HG02970 (cell line): ENCODE results near the gene ILK.

Source experiments
- ATAC-seq: cut with Tn5 transposase; IDR thresholded peaks from one replicate; pipeline ENCODE4 v1.9.1; 2021; ENCODE audit warnings: mild to moderate bottlenecking, moderate library complexity, moderate number of reproducible peaks; ENCODE audit not compliant: unreplicated experiment, low FRiP score

ILK gene

DNA sequence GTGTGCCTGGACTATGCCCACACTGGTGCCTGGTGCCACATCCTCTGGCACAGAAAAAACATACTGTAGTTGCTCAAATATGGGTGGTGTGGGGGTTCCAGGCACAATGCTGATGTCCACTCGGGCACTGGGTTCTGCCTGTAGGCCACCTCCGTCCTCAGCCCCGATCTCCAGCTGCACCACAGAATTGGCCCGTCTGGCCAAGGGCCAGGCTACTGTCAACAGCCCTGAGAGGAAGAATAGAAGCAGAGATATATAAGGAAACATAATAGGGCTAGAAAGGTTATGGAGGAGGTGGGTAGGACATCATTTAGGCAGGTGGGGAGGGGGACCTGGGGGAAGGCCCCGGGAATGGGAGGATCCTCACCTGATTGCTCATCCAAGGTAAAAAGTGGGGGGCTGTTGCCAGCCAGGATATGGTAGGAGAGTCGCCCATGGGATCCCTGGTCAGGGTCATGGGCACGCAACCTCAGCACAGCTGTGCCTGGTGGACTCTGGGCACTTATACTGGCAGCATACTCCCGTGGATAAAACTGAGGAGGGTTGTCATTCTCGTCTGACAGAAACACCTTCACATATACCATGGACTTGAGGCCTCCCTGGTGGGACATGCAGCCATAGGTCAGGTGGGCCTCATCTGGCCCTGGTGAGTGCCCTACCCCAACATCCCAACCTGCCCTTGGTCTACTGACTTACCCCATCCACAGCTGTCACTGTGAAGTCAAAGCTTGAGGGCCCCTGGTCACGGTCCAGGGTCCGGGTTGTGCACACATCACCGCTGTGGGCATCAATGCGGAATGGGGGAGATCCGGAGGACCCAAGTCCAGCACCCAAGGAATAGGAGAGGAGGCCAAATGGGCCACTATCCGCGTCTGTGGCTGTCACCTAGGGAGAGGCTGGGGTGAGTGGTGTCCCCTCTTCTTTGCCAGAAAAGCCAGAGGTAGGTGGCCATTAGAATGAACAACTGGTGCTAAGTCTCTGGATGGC lies 30.1 kb downstream of the ILK start:
- ATAC-seq = no peak

DNA sequence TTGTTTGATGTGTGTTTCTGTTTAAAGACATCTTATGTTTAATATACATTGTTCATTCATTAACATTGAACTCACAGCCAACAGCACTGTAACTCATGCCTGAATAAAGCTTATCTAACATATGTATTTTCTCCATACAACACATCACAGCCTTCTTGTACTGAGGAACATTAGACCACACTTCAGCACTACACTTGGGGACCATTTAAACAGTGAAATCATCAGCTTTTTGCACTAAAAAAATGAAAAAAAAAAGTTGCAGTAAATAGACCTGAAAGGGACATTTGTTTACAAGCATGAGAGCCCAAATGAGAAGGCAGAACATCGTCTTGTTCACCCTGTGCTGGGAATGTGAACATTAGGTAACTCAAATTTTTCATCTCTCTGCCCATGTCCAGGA lies 31.0 kb downstream of the ILK start:
- ATAC-seq = no peak

DNA sequence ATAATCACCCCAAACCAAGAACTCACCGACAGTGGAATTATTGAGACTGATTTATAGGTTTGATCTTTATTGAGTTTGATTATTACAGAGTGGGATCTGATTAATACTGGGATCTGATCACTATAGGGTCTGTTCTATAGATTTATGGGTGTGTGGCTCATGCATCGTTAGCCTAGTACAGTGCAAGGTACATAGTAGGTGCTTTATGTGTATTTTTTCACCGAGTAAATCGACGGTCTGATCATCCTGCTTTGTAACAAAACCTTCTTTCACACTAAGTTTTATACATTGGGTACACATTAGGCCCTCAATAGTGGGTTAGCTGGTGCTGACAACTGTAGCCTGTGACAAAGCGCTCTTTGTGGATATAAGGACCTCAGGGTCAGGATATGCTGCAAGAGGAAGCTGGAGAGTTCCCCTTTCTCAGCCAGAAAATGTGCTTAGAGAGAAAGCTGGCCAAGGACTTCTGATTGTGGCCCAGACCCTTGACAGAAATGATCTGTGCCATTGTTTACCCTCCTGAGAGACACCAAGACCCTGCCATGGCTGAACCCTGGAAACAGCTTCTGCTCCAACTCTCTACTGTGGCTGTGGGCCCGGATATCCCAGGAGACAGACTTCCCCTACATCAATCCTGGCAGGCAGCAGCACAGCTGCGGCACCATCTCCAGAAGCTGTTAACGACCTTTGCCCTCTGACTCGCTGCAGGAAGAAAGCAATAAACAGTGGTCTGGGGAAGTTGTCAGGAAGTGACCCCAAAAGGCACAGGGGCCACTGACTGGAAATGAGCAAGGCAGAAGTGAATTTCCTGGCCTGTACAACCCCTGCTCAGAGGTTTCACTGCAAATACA lies 31.7 kb downstream of the ILK start:
- no peak for ATAC-seq

DNA sequence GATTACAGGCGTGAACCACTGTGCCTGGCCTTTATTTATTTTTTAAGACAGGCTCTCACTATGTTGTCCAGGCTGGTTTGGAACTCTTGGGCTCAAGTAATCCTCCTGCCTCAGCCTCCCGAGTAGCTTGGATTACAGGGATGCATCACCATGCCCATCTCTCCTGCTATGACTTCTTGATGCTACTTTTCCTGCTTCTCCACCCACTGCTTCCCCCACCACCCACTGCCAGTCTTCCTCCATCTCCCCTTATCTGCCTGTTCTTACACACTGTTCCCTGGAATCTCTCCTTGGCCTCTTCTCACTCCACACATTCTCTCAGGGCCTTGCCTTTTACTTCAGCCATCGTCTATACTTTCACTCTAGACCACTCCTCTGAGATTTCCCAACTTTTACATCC lies 32.9 kb downstream of the ILK start:
- ATAC-seq = no peak

DNA sequence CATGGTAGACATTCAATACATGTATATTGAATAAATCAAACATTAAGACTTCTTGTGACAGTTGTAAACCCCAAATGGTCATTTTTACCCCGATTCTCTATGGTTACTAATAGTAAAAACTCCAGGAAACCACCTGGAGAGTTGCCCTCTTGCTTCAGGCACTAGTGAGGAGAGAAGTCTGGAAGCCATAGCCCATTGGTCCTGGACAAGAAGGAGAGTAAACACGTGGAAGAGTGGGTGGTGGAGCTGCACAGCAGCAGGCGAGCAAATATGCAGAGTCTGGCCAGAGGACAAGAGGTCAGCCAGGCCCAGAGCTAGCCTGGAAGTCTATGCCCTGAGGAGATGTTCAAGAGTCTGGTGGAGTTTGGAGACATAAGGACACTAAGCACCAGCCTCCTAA lies 34.3 kb downstream of the ILK start:
- no peak for ATAC-seq

DNA sequence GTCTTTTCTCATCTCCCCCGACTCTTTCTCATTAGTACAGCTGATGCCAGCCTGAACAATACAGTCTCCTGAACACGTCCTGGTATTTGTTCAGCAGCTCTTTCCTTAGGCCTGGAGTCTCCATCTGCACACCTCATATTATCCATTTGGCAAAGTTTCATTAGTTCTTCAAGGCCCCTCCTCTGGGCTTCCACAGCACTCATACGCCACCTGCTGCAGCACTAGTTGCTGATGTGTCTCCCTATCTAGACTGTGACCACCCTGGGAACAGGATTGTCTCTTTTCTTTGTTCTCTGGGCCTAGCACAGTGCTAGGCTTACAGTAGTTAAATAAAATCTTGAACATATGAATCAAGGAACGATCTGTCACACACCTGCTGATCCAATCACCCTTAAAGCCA lies 34.9 kb downstream of the ILK start:
- ATAC-seq = no peak

DNA sequence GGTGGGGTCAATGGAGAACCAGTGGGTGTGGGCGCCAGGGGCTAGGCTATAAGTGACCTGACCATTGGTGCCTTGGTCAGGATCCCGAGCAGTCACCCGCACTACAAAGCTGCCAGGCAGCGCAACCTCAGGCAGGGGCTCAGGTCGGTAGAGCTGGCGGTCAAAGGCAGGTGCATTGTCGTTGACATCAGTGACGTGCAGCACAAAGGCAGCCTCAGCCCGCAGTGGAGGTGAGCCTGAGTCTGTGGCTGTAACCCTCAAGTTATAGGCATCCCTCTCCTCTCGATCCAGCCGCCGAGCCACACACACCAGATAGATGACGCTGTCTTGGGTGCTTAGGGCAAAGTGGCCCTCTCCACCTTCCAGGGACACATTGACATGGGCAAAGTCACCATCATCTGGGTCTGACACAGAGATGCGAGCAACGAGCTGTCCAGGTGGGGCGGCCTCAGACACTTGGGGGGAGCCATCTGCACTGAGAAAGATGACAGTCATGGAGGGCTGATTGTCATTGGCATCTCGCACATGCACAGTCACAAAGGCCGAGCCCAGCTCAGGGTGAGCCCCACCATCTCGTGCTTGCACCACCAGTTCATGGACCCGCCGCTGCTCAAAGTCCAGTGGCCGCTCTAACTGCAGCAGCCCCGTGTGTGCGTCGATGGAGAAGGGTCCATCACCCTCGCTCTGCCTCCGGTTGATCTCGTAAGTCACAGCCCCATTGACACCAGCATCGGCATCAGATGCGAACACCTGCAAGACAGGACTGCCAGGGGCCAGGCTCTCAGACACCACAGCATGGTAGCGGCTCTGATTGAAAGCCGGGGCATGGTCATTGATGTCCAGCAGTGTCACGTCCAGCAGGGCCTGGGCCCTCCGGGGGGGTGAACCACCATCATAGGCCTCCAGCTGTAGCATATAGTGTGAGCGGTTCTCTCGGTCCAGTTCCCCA lies 36.7 kb downstream of the ILK start:
- no peak for ATAC-seq

DNA sequence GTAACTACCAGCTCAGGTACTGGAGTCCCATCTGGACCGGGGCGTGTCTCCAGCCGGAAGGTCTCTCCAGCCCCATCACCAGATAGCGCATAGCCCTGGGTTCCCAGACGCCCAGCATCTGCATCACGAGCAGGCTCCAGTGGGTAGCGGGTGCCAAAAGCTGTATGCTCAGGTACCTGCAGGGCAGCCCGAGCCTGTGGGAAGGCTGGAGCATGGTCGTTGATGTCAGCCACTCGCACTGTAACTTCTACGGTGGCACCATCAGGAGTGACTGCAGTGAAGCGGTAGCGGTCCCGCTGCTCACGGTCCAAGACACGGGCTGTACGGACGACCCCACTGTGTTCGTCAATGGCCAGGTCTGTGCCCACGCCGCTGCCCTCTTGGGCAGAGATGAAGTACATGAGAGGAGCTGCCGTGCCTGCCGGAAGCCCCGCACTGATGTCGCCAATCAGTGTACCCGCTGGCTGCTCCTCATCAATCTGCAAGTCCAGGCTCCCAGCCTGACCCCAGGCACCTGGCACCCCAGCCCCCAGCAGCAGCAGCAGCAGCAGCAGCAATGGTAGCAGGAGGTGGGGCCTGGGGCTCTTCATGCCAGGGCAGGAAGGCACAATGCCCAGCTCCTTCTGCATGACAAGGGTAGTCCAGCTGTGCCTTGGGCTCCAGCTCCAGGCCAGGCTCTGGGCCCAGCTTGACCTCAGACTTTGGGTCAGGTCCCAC lies 37.6 kb downstream of the ILK start:
- no peak for ATAC-seq

DNA sequence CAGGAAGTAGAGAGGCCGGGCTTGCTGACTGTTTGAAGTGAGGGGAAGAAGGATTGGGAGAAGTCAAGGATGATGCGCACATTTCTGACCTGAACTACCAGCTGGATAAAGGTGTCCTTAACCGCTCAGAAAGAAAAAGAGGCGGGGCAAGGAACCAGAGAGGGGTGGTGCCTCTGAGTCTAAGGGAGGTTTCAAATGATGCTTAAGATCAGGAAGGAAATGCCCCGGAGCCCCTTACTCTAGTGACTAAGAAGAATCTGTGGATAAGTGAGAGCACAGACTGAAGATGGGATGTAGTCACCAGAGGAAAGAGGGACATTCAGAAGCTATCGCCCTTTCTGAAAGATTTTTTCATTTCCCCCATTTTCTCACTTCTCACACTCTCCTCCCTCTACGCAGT lies 39.4 kb downstream of the ILK start:
- no peak for ATAC-seq

DNA sequence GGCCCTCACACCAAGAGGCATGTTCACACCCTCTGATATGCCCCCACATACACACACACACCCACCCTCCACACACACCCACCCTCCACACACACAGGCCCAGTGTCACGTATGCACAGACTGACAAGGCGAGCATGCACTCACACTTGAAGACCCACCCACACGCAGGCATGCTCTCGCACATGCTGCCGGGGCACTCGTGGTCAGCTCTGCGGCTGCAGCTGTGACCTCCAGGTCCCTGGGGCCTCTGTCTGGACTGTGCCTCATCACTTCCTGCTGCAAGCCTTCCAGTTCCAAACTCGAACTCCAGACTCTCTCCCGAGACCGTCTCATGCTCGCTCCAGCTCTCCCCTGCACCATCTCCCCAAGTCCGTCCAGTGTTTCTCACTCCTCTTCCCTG lies 42.5 kb downstream of the ILK start:
- no peak for ATAC-seq

DNA sequence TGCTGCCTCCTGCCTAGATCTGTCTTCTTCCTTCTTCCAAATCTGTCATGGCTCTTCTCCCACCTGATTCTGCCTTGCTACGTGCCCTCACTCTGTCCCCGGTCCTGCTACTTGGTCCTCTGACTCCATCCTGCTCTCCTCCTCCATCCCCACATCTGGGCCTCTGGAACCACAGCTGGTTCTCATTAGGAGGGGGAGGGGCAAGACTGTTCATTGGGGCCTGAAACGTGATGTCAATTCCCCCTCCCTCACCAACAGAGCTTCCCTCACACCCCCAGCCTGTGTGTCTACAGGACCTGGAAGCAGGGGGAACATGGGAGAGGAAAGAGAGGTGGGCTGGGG lies 43.0 kb downstream of the ILK start:
- ATAC-seq = no peak

DNA sequence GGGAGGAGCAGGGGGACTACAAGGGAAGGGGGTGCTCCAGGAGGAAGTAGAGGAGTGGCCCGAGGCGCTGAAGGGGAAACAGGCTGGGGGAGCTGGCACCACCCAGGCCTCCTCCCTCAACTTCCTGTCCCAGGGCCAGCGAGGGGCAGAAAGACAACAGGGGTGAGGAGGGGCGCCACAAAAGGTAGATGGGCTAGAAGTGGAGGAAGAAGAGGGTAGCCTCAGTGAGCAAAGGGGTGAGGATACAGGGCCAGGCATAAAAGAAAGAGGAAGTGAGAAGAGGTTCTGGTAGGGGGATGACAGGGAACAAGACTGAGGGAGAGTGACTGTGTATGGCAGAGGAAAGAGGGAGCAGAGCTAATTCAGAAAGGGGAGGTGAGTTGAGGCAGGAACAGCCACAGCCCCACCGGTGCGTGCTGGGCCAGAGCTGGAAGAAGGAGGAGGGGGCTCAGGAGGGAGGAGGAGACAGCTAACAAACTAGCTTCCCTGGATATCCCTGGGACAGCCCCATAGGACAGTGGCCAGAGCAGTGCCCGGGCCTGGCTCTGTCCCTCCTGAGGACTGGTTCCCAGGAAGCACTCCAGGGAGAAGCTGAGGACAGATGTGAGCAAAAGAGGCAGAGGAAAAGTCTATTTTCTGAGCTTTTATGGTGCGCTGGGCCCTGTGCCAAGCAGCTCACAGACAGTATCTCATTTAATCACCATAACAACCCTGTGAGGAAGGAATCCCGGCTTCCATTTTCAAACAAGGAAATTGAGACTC lies 43.5 kb downstream of the ILK start:
- ATAC-seq = peak; percentile 64

DNA sequence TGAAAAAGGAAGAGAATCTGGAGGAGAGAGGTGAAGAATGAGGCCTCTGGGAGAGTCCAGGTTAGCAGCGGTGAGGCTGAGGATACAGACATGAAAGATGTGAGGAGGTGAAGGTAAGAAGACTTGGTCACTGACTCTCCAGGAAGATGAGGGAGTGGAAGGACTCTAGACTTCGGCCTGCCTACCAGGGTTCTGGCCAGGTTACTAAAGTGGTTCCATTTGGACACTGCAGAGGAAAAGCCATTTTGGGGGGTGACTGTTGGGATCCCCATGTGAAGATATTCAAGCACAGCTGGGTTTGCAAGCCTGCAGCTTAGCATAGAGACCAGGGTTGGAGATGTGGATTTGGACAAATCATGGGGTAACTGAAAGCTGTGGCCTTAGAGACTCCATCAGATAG lies 44.3 kb downstream of the ILK start:
- ATAC-seq = no peak

DNA sequence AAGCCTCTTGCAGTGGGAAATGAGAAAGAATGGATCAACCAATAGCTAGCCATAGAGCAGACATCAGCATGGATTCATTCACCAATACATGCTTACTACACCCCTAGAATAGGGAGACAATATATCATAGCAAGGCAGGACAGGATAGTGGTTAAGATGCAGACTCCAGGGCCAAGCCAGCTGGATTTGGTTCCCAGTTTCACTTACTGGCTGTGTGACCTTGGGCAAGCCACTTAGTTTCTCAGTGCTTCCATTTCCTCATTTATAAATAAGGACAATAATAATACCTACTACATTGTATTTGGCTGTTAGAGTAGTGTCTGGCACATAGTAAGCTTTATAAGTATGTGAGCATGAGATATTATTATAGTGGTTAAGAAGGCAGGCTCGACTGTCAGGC lies 44.9 kb downstream of the ILK start:
- no peak for ATAC-seq

DNA sequence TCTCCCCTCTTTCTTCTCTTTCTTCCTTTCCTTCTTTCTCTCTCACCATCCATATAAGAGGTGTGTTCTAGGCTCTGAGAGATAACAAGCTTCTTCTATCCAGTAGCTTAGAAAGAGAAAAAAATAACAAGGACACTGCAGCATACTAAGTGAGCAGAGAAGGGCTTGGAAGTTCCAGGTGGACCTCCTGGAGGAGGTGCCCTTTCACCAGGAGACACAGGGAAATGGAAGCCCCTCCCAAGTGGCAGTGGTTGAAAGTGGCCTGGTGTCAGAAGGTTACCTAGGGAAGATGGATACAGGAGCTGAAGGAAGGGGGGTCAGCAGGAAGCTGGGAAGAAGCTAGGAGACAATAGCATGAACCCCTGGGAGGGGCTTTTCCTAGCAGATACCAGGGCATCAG lies 46.5 kb downstream of the ILK start:
- no peak for ATAC-seq

DNA sequence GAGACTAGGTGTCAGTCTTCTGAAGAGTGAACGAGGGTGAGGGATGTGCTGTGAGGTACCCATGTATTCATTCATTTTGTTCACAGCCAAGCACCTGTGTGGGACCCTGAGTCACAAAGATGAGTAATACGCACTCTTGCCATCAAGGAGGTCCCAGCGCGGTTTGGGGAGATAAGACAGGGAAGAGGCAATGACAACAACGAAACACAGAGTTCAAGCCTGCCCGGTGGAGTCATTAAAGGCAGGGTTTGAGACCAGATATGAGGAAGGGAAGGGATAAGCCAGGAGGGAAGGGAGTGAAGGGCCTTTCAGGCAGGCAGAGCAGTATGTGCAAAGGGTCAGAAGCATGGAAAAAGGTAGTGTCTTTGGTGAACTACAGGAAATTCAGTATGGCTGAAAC lies 47.4 kb downstream of the ILK start:
- no peak for ATAC-seq

DNA sequence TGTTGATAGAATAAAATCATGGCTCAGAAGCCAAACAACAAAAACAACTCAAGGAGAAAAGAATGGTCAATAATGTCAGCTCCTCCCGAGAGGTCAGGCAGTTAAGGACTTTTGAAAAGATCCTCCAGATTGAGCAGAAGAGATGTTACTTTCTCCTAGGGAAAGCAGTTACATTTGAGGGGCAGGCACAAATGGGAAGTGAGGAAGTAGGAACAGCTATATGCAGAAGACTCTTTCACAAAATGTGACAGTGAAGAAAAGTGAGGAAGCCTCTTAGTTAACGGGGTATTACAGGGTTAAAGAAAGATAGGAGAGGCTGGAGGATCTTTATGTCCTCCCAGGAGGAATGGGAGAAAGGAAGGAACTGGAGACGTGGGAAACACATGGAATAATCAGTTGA lies 48.6 kb downstream of the ILK start:
- no peak for ATAC-seq

DNA sequence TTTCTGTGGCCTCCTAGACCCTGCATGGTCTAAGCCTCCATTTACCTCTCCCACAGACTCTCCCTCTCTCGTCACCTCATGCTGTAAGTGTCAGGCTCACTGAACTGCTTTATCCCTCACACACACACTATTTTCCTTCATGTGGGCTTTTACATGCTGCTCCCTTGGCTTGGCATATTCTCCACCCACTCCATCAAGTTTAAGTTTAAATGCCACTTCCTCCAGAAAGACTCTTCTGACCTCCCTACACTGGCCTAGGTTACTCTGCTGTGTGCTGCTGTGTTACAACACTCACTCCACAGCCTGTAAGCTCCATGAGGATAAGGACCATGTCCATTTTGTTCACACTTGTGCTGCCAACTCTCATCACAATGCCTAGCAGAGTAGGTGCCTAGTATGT lies 49.5 kb downstream of the ILK start:
- ATAC-seq = no peak

DNA sequence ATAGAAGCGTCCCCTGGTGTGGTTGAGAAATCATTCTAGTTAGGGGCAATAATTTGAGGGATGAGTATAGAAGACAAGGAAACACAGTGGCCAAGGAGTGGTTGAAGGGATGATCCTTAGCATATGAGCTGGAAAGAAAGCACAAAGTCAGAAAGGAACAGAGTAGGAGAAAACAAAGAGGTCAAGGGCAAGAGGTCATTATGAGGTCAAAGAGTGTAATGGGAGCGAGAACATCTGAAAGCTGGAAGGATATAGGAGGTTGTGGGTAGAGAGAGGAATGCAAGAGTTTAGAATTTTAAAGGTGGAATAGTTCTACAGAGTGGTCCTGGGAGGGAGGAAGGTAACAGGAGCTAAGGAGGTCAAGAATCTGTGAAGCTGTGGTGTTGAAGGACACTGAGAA lies 50.1 kb downstream of the ILK start:
- ATAC-seq = no peak
